ENCODE data around the gene ASS1. TPM values are rescaled to one million over a fixed set of nuclear protein-coding genes. Genes with fewer than 3 reads are reported as not detected.

The ASS1 gene
- total and polyA plus RNA-seq, 5 donors from 2014 or later = not detected

DNA sequence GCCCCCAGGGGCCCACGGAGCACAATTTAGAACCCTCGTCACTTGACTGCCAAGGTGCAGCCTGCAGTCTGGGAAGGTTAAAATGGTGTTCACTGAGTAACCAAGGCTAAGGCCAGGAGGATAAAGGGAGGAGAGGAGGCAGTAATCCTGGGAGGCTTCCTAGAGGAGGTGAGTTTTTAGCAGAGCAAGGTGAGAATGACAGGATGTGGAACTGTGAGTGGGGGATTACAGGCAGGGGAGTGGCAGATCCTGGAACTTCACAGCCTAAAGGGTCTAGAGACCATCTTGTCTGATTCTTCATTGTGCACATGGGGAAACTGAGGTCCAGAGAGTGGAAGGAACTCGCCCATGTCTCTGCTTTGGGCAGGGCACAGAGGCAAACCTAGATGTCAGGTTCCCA is 42.5 kb upstream of the ASS1 start:
- Mint-ChIP-seq H3K4me1 (no peaks in the 10 kb centered on the region), H3K36me3 (no peaks in the 10 kb centered on the region), H3K4me3 (no peak overlapping the region), H3K27me3 (no peaks in the 10 kb centered on the region), H3K27ac (no peak overlapping the region), H3K9me3 (peaks cover 0 to 1% (median 0%) of the 10 kb centered on the region in 7 donors)
- Histone ChIP-seq H3K4me3 (ENCODE audit: low read depth, low read length) (no peak overlapping the region), H3K36me3 (ENCODE audit: control insufficient read depth, insufficient read depth, low read length) (no peaks in the 10 kb centered on the region), H3K9me3 (ENCODE audit: control insufficient read depth in 2 of 2, low read length in 2 of 2) (no peaks in the 10 kb centered on the region), H3K27me3 (ENCODE audit: control insufficient read depth, insufficient read depth, low read length) (no peaks in the 10 kb centered on the region), H3K27ac (ENCODE audit: insufficient read depth, low read length, poor library complexity, severe bottlenecking) (no peak overlapping the region), H3K4me1 (ENCODE audit: control insufficient read depth, insufficient read depth, low read length, poor library complexity, severe bottlenecking) (no peaks in the 10 kb centered on the region)
- DNase-seq (no peak), ATAC-seq (ENCODE audit: low read depth in 2 of 2) (no peak)

GRCh38 chr9:130402645-130403440 is 41.9 kb upstream of the ASS1 start:
- H3K27ac ChIP-seq (ENCODE audit: insufficient read depth, low read length, poor library complexity, severe bottlenecking) = no peak overlapping the region

DNA sequence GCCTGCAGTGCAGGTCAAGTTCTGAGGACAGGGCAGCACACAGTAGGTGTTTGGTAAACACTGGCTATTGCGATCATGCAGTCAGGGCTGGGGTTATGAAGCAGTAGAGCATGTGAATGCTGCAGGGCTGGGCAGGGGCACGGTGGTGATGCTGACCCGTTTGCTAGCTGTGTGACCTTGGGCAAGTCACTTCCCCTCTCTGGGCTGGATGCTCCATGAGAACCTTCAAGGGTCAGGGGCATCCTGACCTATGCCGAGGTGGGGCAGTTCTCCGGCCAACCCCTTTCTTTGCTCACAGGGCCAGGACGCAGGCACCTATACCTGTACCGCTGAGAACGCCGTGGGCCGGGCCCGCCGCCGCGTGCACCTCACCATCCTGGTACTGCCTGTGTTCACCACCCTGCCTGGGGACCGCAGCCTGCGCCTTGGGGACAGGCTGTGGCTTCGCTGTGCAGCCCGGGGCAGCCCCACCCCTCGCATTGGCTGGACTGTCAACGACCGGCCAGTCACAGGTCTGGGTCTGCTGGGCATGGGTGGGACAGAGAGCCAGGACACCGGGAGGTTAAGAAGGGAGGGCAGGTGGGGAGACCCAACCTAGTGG is 39.0 kb upstream of the ASS1 start:
- H3K27me3 ChIP-seq (ENCODE audit: control insufficient read depth, insufficient read depth, low read length) = no peaks in the 10 kb centered on the region
- no peaks in the 10 kb centered on the region for H3K4me1 Mint-ChIP-seq
- no peaks in the 10 kb centered on the region for H3K9me3 Mint-ChIP-seq
- ATAC-seq (ENCODE audit: low read depth in 2 of 2) = no peak
- H3K27me3 Mint-ChIP-seq = no peaks in the 10 kb centered on the region
- no peak overlapping the region for H3K4me3 ChIP-seq (ENCODE audit: low read depth, low read length)
- H3K9me3 ChIP-seq (ENCODE audit: control insufficient read depth in 2 of 2, low read length in 2 of 2) = no peaks in the 10 kb centered on the region
- no peaks in the 10 kb centered on the region for H3K4me1 ChIP-seq (ENCODE audit: control insufficient read depth, insufficient read depth, low read length, poor library complexity, severe bottlenecking)
- no peaks in the 10 kb centered on the region for H3K36me3 Mint-ChIP-seq
- no peak overlapping the region for H3K27ac Mint-ChIP-seq
- H3K36me3 ChIP-seq (ENCODE audit: control insufficient read depth, insufficient read depth, low read length) = no peaks in the 10 kb centered on the region
- no peak overlapping the region for H3K4me3 Mint-ChIP-seq
- no peak overlapping the region for H3K27ac ChIP-seq (ENCODE audit: insufficient read depth, low read length, poor library complexity, severe bottlenecking)
- no peak for DNase-seq

More at GRCh38 chr9:130402645-130403440, 41.9 kb upstream of the ASS1 start:
- no peaks in the 10 kb centered on the region for H3K36me3 ChIP-seq (ENCODE audit: control insufficient read depth, insufficient read depth, low read length)
- no peaks in the 10 kb centered on the region for H3K27me3 ChIP-seq (ENCODE audit: control insufficient read depth, insufficient read depth, low read length)
- ATAC-seq (ENCODE audit: low read depth in 2 of 2) = no peak
- H3K4me3 ChIP-seq (ENCODE audit: low read depth, low read length) = no peak overlapping the region
- Mint-ChIP-seq H3K4me1 (no peaks in the 10 kb centered on the region), H3K36me3 (no peaks in the 10 kb centered on the region), H3K27me3 (no peaks in the 10 kb centered on the region), H3K27ac (no peak overlapping the region), H3K4me3 (no peak overlapping the region), H3K9me3 (peaks cover 0 to 1% (median 0%) of the 10 kb centered on the region in 7 donors)
- no peak for DNase-seq
- H3K9me3 ChIP-seq (ENCODE audit: control insufficient read depth in 2 of 2, low read length in 2 of 2) = no peaks in the 10 kb centered on the region
- H3K4me1 ChIP-seq (ENCODE audit: control insufficient read depth, insufficient read depth, low read length, poor library complexity, severe bottlenecking) = no peaks in the 10 kb centered on the region

GRCh38 chr9:130406278-130406895 is 38.4 kb upstream of the ASS1 start:
- no peaks in the 10 kb centered on the region for H3K4me1 Mint-ChIP-seq
- no peak overlapping the region for H3K4me3 Mint-ChIP-seq
- no peaks in the 10 kb centered on the region for H3K9me3 ChIP-seq (ENCODE audit: control insufficient read depth in 2 of 2, low read length in 2 of 2)
- H3K27ac Mint-ChIP-seq = no peak overlapping the region
- no peak for ATAC-seq (ENCODE audit: low read depth in 2 of 2)
- H3K9me3 Mint-ChIP-seq = no peaks in the 10 kb centered on the region
- no peak overlapping the region for H3K27ac ChIP-seq (ENCODE audit: insufficient read depth, low read length, poor library complexity, severe bottlenecking)
- no peaks in the 10 kb centered on the region for H3K27me3 Mint-ChIP-seq
- no peaks in the 10 kb centered on the region for H3K36me3 Mint-ChIP-seq
- H3K4me3 ChIP-seq (ENCODE audit: low read depth, low read length) = no peak overlapping the region
- no peaks in the 10 kb centered on the region for H3K36me3 ChIP-seq (ENCODE audit: control insufficient read depth, insufficient read depth, low read length)
- no peaks in the 10 kb centered on the region for H3K27me3 ChIP-seq (ENCODE audit: control insufficient read depth, insufficient read depth, low read length)
- DNase-seq = no peak
- no peaks in the 10 kb centered on the region for H3K4me1 ChIP-seq (ENCODE audit: control insufficient read depth, insufficient read depth, low read length, poor library complexity, severe bottlenecking)

DNA sequence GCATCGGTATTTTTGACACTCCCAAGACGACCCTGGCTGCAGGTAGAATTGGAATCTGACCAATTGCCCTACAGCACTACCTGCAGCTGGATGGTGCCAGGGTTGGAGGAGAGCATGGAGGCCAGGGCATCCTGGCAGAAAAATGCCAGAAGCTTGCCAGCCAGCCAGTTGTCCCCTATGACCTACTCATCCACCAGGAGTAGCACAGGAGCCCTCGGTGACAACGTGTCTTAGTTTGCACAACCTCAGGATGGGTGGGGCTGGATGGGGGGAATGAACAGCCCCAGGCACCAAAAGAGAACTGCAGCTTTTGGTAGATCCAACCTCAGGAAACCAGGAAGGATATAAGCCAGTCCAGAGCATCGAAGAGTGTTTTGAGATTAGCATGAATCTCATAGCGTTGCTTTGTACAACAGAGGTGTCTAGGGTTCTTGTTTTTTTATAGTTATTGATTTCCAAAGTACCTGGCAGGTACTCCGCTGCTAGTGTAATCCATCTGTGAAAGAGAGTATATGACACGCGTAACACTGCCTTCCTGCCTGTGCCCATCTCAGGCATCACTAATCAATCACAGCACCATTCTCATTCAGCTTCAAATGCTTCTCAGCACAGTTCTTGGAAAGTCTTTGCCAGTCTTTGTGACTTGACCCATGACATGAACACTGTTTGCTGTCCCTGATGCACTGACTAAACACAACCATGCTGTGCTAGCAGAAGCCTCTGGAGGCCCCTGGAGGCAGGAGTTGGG is 36.7 kb upstream of the ASS1 start:
- no peak for DNase-seq
- Mint-ChIP-seq H3K36me3 (no peaks in the 10 kb centered on the region), H3K27me3 (no peaks in the 10 kb centered on the region), H3K4me1 (no peaks in the 10 kb centered on the region), H3K4me3 (no peak overlapping the region), H3K9me3 (no peaks in the 10 kb centered on the region), H3K27ac (no peak overlapping the region)
- no peak for ATAC-seq (ENCODE audit: low read depth in 2 of 2)
- H3K36me3 ChIP-seq (ENCODE audit: control insufficient read depth, insufficient read depth, low read length) = no peaks in the 10 kb centered on the region
- H3K4me1 ChIP-seq (ENCODE audit: control insufficient read depth, insufficient read depth, low read length, poor library complexity, severe bottlenecking) = no peaks in the 10 kb centered on the region
- no peak overlapping the region for H3K4me3 ChIP-seq (ENCODE audit: low read depth, low read length)
- no peaks in the 10 kb centered on the region for H3K27me3 ChIP-seq (ENCODE audit: control insufficient read depth, insufficient read depth, low read length)
- no peak overlapping the region for H3K27ac ChIP-seq (ENCODE audit: insufficient read depth, low read length, poor library complexity, severe bottlenecking)
- no peaks in the 10 kb centered on the region for H3K9me3 ChIP-seq (ENCODE audit: control insufficient read depth in 2 of 2, low read length in 2 of 2)

DNA sequence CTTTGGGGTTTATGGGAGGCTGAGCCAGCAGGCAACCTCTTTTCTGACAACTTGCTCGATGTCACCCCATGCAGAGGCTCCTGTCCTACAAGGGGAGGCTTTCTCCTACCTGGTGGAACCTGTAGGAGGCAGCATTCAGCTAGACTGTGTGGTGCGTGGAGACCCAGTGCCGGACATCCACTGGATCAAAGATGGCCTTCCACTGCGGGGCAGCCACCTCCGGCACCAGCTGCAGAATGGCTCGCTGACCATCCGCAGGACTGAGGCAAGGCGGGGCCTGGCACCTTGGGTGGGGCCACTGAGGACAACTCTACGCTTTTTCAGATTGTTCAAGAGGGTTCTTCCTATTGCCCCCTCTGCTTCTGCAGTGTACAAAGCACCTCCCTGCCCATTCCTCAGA is 36.1 kb upstream of the ASS1 start:
- H3K9me3 ChIP-seq (ENCODE audit: control insufficient read depth in 2 of 2, low read length in 2 of 2) = no peaks in the 10 kb centered on the region
- Mint-ChIP-seq H3K4me3 (no peak overlapping the region), H3K27ac (no peak overlapping the region), H3K36me3 (no peaks in the 10 kb centered on the region), H3K9me3 (no peaks in the 10 kb centered on the region), H3K4me1 (no peaks in the 10 kb centered on the region), H3K27me3 (no peaks in the 10 kb centered on the region)
- DNase-seq = no peak
- ATAC-seq (ENCODE audit: low read depth in 2 of 2) = no peak
- H3K36me3 ChIP-seq (ENCODE audit: control insufficient read depth, insufficient read depth, low read length) = no peaks in the 10 kb centered on the region
- H3K27ac ChIP-seq (ENCODE audit: insufficient read depth, low read length, poor library complexity, severe bottlenecking) = no peak overlapping the region
- no peak overlapping the region for H3K4me3 ChIP-seq (ENCODE audit: low read depth, low read length)
- H3K4me1 ChIP-seq (ENCODE audit: control insufficient read depth, insufficient read depth, low read length, poor library complexity, severe bottlenecking) = no peaks in the 10 kb centered on the region
- H3K27me3 ChIP-seq (ENCODE audit: control insufficient read depth, insufficient read depth, low read length) = no peaks in the 10 kb centered on the region

DNA sequence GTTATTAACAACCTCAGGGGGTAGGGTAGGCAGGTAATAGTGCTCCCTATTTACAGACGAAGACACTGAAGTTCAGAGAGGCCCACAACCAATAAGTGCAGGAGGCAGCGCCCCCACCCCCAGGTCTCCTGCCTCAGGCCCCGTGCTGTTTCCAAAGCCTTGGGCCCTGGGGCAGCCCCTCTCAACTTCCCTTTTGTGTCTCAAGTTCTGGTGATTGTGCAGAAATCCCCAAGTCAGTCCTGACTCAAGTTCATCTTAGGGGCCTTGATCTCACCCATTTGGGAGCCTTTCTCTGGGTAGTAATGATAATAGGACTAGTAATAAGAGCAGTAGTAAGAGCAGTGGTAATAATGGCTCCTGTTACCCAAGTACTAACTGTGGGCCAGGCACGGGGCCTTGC is 35.5 kb upstream of the ASS1 start:
- H3K9me3 Mint-ChIP-seq = no peaks in the 10 kb centered on the region
- Histone ChIP-seq H3K27me3 (ENCODE audit: control insufficient read depth, insufficient read depth, low read length) (no peaks in the 10 kb centered on the region), H3K4me3 (ENCODE audit: low read depth, low read length) (no peak overlapping the region), H3K36me3 (ENCODE audit: control insufficient read depth, insufficient read depth, low read length) (no peaks in the 10 kb centered on the region), H3K4me1 (ENCODE audit: control insufficient read depth, insufficient read depth, low read length, poor library complexity, severe bottlenecking) (no peaks in the 10 kb centered on the region), H3K9me3 (ENCODE audit: control insufficient read depth in 2 of 2, low read length in 2 of 2) (no peaks in the 10 kb centered on the region), H3K27ac (ENCODE audit: insufficient read depth, low read length, poor library complexity, severe bottlenecking) (no peak overlapping the region)
- no peaks in the 10 kb centered on the region for H3K36me3 Mint-ChIP-seq
- no peaks in the 10 kb centered on the region for H3K4me1 Mint-ChIP-seq
- no peaks in the 10 kb centered on the region for H3K27me3 Mint-ChIP-seq
- peak overlapping the region in 1 of 3 donors; percentile 38 for H3K27ac Mint-ChIP-seq
- H3K4me3 Mint-ChIP-seq = no peak overlapping the region
- DNase-seq (no peak), ATAC-seq (ENCODE audit: low read depth in 2 of 2) (no peak)
